Cardiac ventricle fibroblast (primary cell): ENCODE results near the gene TGM4. TPM values are rescaled to one million over a fixed set of nuclear protein-coding genes. Genes with fewer than 3 reads are reported as not detected.

ENCODE experiments used
- total RNA-seq: library from RNA; depleted of rRNA; stranded (reverse); fragments of >200 nt; gene quantifications from 2 replicates; pipeline ENCODE4 v1.2.3, GENCODE V29; 2015

TGM4 gene
- total RNA-seq: not detected in 2 replicates

GRCh38 chr3:44874308-44874707, at the start of gene TGM4:
TGM4 (plus strand) TSS chr3:44874608; CDS start chr3:44874679, 71 bp downstream.

DNA sequence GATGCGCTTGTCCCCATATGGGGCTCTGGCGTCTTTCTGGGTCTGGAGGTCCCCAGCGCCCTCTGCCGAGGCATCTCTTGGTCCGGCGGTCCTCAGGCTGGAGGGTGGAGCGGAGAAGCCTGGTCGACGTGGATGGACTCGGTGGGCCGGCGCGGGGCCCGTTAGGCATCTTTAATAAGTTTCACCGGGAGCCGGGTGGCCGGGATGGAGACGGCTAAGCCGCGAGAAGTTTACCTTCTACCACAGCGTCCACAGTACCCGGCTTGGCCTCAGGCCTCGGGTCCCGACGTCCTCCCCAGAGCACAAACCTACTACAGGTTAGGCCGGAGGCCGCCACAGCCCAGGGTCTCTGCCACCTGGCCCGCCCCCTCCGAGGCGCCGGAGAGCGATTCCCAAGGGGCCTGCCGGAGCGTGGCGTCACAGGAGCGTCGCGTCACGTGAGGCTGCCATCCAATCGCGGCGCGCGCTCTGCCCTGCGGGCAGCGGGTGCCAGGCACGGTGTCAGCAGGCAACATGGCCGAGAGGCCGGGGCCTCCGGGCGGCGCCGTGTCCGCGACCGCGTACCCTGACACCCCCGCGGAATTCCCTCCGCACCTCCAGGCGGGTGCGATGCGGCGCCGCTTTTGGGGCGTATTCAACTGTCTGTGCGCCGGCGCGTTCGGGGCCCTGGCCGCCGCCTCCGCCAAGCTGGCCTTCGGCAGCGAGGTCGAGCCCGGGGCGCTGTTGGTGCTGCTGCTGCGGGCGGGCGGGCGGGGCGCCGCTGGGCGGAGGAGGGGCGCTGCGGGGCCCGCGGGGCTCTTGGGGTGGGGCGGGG, 12.8 kb upstream of the TGM4 start, which contains the start of gene TMEM42:
Gene TMEM42 (plus strand): TSS at position 501 of the 814 bp plus-strand sequence. CDS start 13 bp downstream, at position 514.

Other genes starting within 250 kb of the TGM4 start
- gene ZNF197, start 249.6 kb upstream of the TGM4 start, total RNA-seq: 12.7 and 15.7 TPM in 2 replicates
- 5.1 and 7.4 TPM in 2 replicates for gene ZNF35, start 225.9 kb upstream of the TGM4 start, total RNA-seq
- 3.4 and 5.5 TPM in 2 replicates for gene ZNF502, start 161.9 kb upstream of the TGM4 start, total RNA-seq
- gene ZNF501, start 145.0 kb upstream of the TGM4 start, total RNA-seq: 3.8 and 4.6 TPM in 2 replicates
- 21.0 and 21.2 TPM in 2 replicates for gene KIAA1143, start 113.0 kb upstream of the TGM4 start, total RNA-seq
- 0.59 and 1.8 TPM in 2 replicates for gene KIF15, start 112.8 kb upstream of the TGM4 start, total RNA-seq
- gene TMEM42, start 12.7 kb upstream of the TGM4 start, total RNA-seq: 25.5 and 31.5 TPM in 2 replicates
- 41.0 and 44.9 TPM in 2 replicates for gene ZDHHC3, start 101.6 kb downstream of the TGM4 start, total RNA-seq
- 37.3 and 46.3 TPM in 2 replicates for gene EXOSC7, start 101.6 kb downstream of the TGM4 start, total RNA-seq
- 52.2 and 56.5 TPM in 2 replicates for gene CLEC3B, start 151.7 kb downstream of the TGM4 start, total RNA-seq